GM19043 (cell line): ENCODE results near the gene IGFBP3.

Experiments used
- ATAC-seq: cut with Tn5 transposase; IDR thresholded peaks from one replicate; pipeline ENCODE4 v1.9.1; 2021; ENCODE audit warnings: low read depth; ENCODE audit not compliant: unreplicated experiment

The IGFBP3 gene

GRCh38 chr7:45874408-45875131 lies 46.5 kb downstream of the IGFBP3 start:
- no peak for ATAC-seq

GRCh38 chr7:45873355-45873754 lies 47.7 kb downstream of the IGFBP3 start:
- ATAC-seq = no peak

- ATAC-seq = no peak
Measured at GRCh38 chr7:45873035-45873354, 48.1 kb downstream of the IGFBP3 start, which contains the start of gene CCDC201. Gene CCDC201, minus strand, starts transcription at chr7:45873082. Its CDS starts 75 bp downstream, at chr7:45873007.

- no peak for ATAC-seq
Measured at GRCh38 chr7:45872116-45873034, 48.7 kb downstream of the IGFBP3 start.

- no peak for ATAC-seq
Measured at GRCh38 chr7:45869426-45869825, 51.6 kb downstream of the IGFBP3 start.

- ATAC-seq = no peak
Measured at GRCh38 chr7:45867471-45867870, 53.6 kb downstream of the IGFBP3 start.

- no peak for ATAC-seq
Measured at GRCh38 chr7:45865594-45866410, 55.3 kb downstream of the IGFBP3 start.

GRCh38 chr7:45863715-45864114 lies 57.4 kb downstream of the IGFBP3 start:
- no peak for ATAC-seq
